22Rv1 (cell line): ENCODE results near the gene SMYD3.

Source experiments
- CTCF ChIP-seq: fragments of 450-650 bp; IDR thresholded peaks from 2 replicates; pipeline ENCODE4 v1.5.1; 2017; ENCODE audit warnings: mild to moderate bottlenecking
- ZFX ChIP-seq: fragments of 450-650 bp; IDR thresholded peaks from 2 replicates; pipeline ENCODE4 v1.6.1; 2017; ENCODE audit warnings: antibody characterized with exemption, borderline replicate concordance

- no peak for TF ChIP-seq CTCF
- TF ChIP-seq ZFX, result no peak
These were observed 516.6 kb downstream of the SMYD3 start for GRCh38 chr1:245990315-245991022.
